DND-41 (cell line): Measurements from ENCODE around the gene CPT1A.

ENCODE experiments used
- ATAC-seq: fragments of 200-7000 bp; cut with Tn5 transposase; 3 replicates; pipeline ENCODE4 v1.9.1; 2021; ENCODE audit warnings: low read depth; ENCODE audit not compliant: insufficient read depth
- DNase-seq: peaks from one replicate; pipeline ENCODE4 v3.0.0-alpha.2; 2020
- H2AFZ ChIP-seq: 2 replicates; pipeline ENCODE4 v1.6.0; 2012; ENCODE audit warnings: low read depth, low read length
- H3K27ac ChIP-seq: 2 replicates; pipeline ENCODE4 v1.5.1; 2012; ENCODE audit warnings: low read length, inconsistent platforms
- H3K27me3 ChIP-seq: fragments of 200-600 bp; sonication (generic); 2 replicates; pipeline ENCODE4 v1.6.0; 2012; ENCODE audit warnings: low read length, mild to moderate bottlenecking, inconsistent platforms; ENCODE audit not compliant: insufficient read depth, poor library complexity
- H3K36me3 ChIP-seq: 2 replicates; pipeline ENCODE4 v1.5.1; 2012; ENCODE audit warnings: low read length, inconsistent platforms; ENCODE audit not compliant: insufficient read depth
- H3K4me1 ChIP-seq: 2 replicates; pipeline ENCODE4 v1.5.1; 2012; ENCODE audit warnings: mild to moderate bottlenecking, low read length; ENCODE audit not compliant: insufficient read depth
- H3K4me2 ChIP-seq: 2 replicates; pipeline ENCODE4 v1.6.0; 2012; ENCODE audit warnings: mild to moderate bottlenecking, moderate library complexity, low read length, inconsistent platforms; ENCODE audit not compliant: insufficient read depth
- H3K4me3 ChIP-seq, 2 experiments: fragments of 200-600 bp in 1 of 2; shearing (Covaris generic) in 1 of 2; 2 replicates each; pipeline ENCODE4 v1.5.1; 2012 to 2016; ENCODE audit warnings: inconsistent platforms in 2 of 2, low read length in 2 of 2, mild to moderate bottlenecking in 2 of 2, low read depth in 1 of 2, moderate library complexity in 1 of 2
- H3K79me2 ChIP-seq: 2 replicates; pipeline ENCODE4 v1.6.0; 2012; ENCODE audit warnings: low read length, inconsistent platforms; ENCODE audit not compliant: insufficient read depth
- H3K9ac ChIP-seq: 2 replicates; pipeline ENCODE4 v1.6.0; 2012; ENCODE audit warnings: low read depth, mild to moderate bottlenecking, inconsistent platforms, low read length, moderate library complexity
- H3K9me3 ChIP-seq: 2 replicates; pipeline ENCODE4 v1.5.1; 2012; ENCODE audit warnings: low read length, moderate library complexity, mild to moderate bottlenecking, inconsistent platforms; ENCODE audit not compliant: insufficient read depth, severe bottlenecking
- H4K20me1 ChIP-seq: 2 replicates; pipeline ENCODE4 v1.6.0; 2012; ENCODE audit warnings: low read length; ENCODE audit not compliant: insufficient read depth
- EZH2 ChIP-seq: IDR thresholded peaks from 3 replicates; pipeline ENCODE4 v1.6.1; 2012; ENCODE audit warnings: borderline replicate concordance, low read depth, mild to moderate bottlenecking, moderate library complexity, low read length, inconsistent platforms; ENCODE audit not compliant: severe bottlenecking
- TF ChIP-seq, protein P1 (sequence below): IDR thresholded peaks from 2 replicates; pipeline ENCODE4 v1.5.1; 2012; ENCODE audit warnings: borderline replicate concordance, low read length, moderate library complexity, mild to moderate bottlenecking; ENCODE audit not compliant: poor library complexity, severe bottlenecking; ENCODE audit errors: extremely low read depth

The CPT1A gene

GRCh38 chr11:68724293-68724692 lies 117.4 kb downstream of the CPT1A start:
- H4K20me1 ChIP-seq: no peaks in the 10 kb centered on the region
- no peak for ATAC-seq
- no peak overlapping the region for H3K4me2 ChIP-seq
- H3K9me3 ChIP-seq: peaks cover 3% of the 10 kb centered on the region
- no peak overlapping the region for H2AFZ ChIP-seq
- no peak for DNase-seq
- peaks cover 15% of the 10 kb centered on the region for H3K27me3 ChIP-seq
- no peaks in the 10 kb centered on the region for H3K36me3 ChIP-seq
- H3K79me2 ChIP-seq: no peaks in the 10 kb centered on the region
- H3K27ac ChIP-seq: no peak overlapping the region
- no peak for TF ChIP-seq EZH2
- TF ChIP-seq, protein P1, sequence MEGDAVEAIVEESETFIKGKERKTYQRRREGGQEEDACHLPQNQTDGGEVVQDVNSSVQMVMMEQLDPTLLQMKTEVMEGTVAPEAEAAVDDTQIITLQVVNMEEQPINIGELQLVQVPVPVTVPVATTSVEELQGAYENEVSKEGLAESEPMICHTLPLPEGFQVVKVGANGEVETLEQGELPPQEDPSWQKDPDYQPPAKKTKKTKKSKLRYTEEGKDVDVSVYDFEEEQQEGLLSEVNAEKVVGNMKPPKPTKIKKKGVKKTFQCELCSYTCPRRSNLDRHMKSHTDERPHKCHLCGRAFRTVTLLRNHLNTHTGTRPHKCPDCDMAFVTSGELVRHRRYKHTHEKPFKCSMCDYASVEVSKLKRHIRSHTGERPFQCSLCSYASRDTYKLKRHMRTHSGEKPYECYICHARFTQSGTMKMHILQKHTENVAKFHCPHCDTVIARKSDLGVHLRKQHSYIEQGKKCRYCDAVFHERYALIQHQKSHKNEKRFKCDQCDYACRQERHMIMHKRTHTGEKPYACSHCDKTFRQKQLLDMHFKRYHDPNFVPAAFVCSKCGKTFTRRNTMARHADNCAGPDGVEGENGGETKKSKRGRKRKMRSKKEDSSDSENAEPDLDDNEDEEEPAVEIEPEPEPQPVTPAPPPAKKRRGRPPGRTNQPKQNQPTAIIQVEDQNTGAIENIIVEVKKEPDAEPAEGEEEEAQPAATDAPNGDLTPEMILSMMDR: no peak
- no peak overlapping the region for H3K4me3 ChIP-seq
- H3K4me1 ChIP-seq: no peaks in the 10 kb centered on the region
- no peak overlapping the region for H3K9ac ChIP-seq

DNA sequence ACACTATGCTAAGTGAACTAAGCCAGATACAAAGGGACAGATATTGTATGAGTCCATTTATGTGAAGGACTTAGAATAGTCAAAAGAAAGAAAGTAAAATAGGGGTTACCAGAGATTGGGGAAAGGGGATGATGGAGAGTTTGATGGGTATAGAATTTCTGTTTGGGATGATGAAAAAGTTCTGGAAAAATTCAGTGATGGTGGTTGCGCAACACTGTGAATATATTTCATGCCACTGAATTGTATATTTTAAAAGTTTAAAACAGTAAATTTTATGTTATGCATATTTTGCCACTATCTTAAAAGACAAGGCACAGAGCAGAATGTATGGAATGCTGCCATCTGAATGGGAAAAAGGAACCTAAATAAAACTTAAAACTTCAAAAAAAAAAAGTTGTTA lies 119.6 kb downstream of the CPT1A start:
- no peaks in the 10 kb centered on the region for H3K4me1 ChIP-seq
- H3K27me3 ChIP-seq: peaks cover 9% of the 10 kb centered on the region

GRCh38 chr11:68721075-68721474 lies 120.6 kb downstream of the CPT1A start:
- H3K79me2 ChIP-seq: no peaks in the 10 kb centered on the region
- H3K36me3 ChIP-seq: no peaks in the 10 kb centered on the region
- ATAC-seq: no peak
- peaks cover 9% of the 10 kb centered on the region for H3K27me3 ChIP-seq
- H3K4me2 ChIP-seq: no peak overlapping the region
- H3K4me1 ChIP-seq: no peaks in the 10 kb centered on the region
- H3K9ac ChIP-seq: no peak overlapping the region
- H3K9me3 ChIP-seq: peaks cover 3% of the 10 kb centered on the region
- no peak overlapping the region for H3K27ac ChIP-seq
- H3K4me3 ChIP-seq: no peak overlapping the region
- no peak for TF ChIP-seq EZH2
- TF ChIP-seq, protein P1: no peak
- DNase-seq: no peak
- no peak overlapping the region for H2AFZ ChIP-seq
- no peaks in the 10 kb centered on the region for H4K20me1 ChIP-seq

More for the DNA sequence above, 119.6 kb downstream of the CPT1A start:
- H2AFZ ChIP-seq: no peak overlapping the region
- H3K27ac ChIP-seq: no peak overlapping the region
- no peak overlapping the region for H3K4me2 ChIP-seq
- no peak for TF ChIP-seq EZH2
- TF ChIP-seq, protein P1: no peak
- DNase-seq: no peak
- ATAC-seq: no peak
- H3K9ac ChIP-seq: no peak overlapping the region
- H3K4me3 ChIP-seq: no peak overlapping the region
- peaks cover 3% of the 10 kb centered on the region for H3K9me3 ChIP-seq
- H3K79me2 ChIP-seq: no peaks in the 10 kb centered on the region
- H4K20me1 ChIP-seq: no peaks in the 10 kb centered on the region
- no peaks in the 10 kb centered on the region for H3K36me3 ChIP-seq
